ENCODE results near the gene THEMIS2. TPM values are rescaled to one million over a fixed set of nuclear protein-coding genes. Genes with fewer than 3 reads are reported as not detected.

Gene THEMIS2
- total RNA-seq: 10.3 TPM in 2 replicates

GRCh38 chr1:27872059-27872801 is at the start of gene THEMIS2:
THEMIS2 (plus strand) TSS chr1:27872544; CDS start chr1:27872572, 28 bp downstream.

GRCh38 chr1:27830621-27831440 is 41.5 kb upstream of the THEMIS2 start, which contains the start of gene PPP1R8:
PPP1R8 (plus strand) TSS chr1:27830782; CDS start chr1:27830836, 54 bp downstream.

GRCh38 chr1:27934818-27935549 is 62.6 kb downstream of the THEMIS2 start, which contains the start of gene SMPDL3B:
SMPDL3B (plus strand) TSS chr1:27935000; CDS start chr1:27935184, 184 bp downstream.

Other genes with a start within 250 kb of the THEMIS2 start
- gene FGR, start 237.4 kb upstream of the THEMIS2 start, total RNA-seq: under 0.01 TPM in 1 of 2 replicates, not detected in the other
- gene IFI6, start 200.4 kb upstream of the THEMIS2 start, total RNA-seq: 15.3 and 23.5 TPM in 2 replicates
- 5.7 and 7.6 TPM in 2 replicates for gene FAM76A, start 146.6 kb upstream of the THEMIS2 start, total RNA-seq
- 25.4 and 32.9 TPM in 2 replicates for gene STX12, start 99.3 kb upstream of the THEMIS2 start, total RNA-seq
- gene PPP1R8, start 41.8 kb upstream of the THEMIS2 start, total RNA-seq: 38.7 and 45.1 TPM in 2 replicates
- gene RPA2, start 42.0 kb downstream of the THEMIS2 start, total RNA-seq: 33.7 and 34.1 TPM in 2 replicates
- gene SMPDL3B, start 62.5 kb downstream of the THEMIS2 start, total RNA-seq: not detected in 2 replicates
- gene XKR8, start 87.4 kb downstream of the THEMIS2 start, total RNA-seq: 7.0 and 9.8 TPM in 2 replicates
- 10.3 and 12.6 TPM in 2 replicates for gene EYA3, start 216.1 kb downstream of the THEMIS2 start, total RNA-seq

Measured in bronchus fibroblast of lung (primary cell).